HEK293T (cell line): ENCODE measurements around the gene NDUFA8.
A peak's percentile ranks its signal among the peaks of the same experiment; 100 is the strongest.

Experiments used
- CTCF ChIA-PET: fragments of 350-600 bp; formaldehyde crosslinking; extraction: SDS; loops from one replicate; lab custom pipeline; 2021; ENCODE audit warnings: antibody characterized with exemption, inconsistent platforms; lab: Yijun Ruan, JAX
- POLR2A ChIA-PET: fragments of 350-600 bp; formaldehyde crosslinking; extraction: SDS; loops from one replicate; lab custom pipeline; 2020; ENCODE audit warnings: antibody characterized with exemption, inconsistent platforms; lab: Yijun Ruan, JAX
- DNase-seq: peaks from one replicate; pipeline ENCODE4 v3.0.0; 2012; ENCODE audit warnings: mixed read lengths; ENCODE audit errors: extremely low spot score
- ARNT ChIP-seq: fragments of 450-650 bp; IDR thresholded peaks from 2 replicates; pipeline ENCODE4 v1.6.1; 2017; ENCODE audit warnings: mild to moderate bottlenecking
- BHLHE40 ChIP-seq: fragments of 450-650 bp; IDR thresholded peaks from 2 replicates; pipeline ENCODE4 v1.6.1; 2016; ENCODE audit warnings: mild to moderate bottlenecking, moderate library complexity, borderline replicate concordance
- CTBP1 ChIP-seq: fragments of 450-650 bp; IDR thresholded peaks from 2 replicates; pipeline ENCODE4 v1.6.1; 2016; ENCODE audit warnings: borderline replicate concordance
- ELF4 ChIP-seq: fragments of 450-650 bp; IDR thresholded peaks from 2 replicates; pipeline ENCODE4 v1.6.1; 2017; ENCODE audit warnings: antibody characterized with exemption
- FOXA1 ChIP-seq: fragments of 450-650 bp; IDR thresholded peaks from 2 replicates; pipeline ENCODE4 v1.6.1; 2016; ENCODE audit warnings: mild to moderate bottlenecking
- FOXK2 ChIP-seq: fragments of 450-650 bp; IDR thresholded peaks from 2 replicates; pipeline ENCODE4 v1.6.1; 2016; ENCODE audit warnings: mild to moderate bottlenecking
- FOXM1 ChIP-seq: fragments of 450-650 bp; IDR thresholded peaks from 2 replicates; pipeline ENCODE4 v1.6.1; 2017; ENCODE audit warnings: mild to moderate bottlenecking, borderline replicate concordance
- HDGF ChIP-seq: fragments of 450-650 bp; IDR thresholded peaks from 2 replicates; pipeline ENCODE4 v1.6.1; 2017; ENCODE audit warnings: antibody characterized with exemption, borderline replicate concordance
- L3MBTL2 ChIP-seq: fragments of 450-650 bp; conservative IDR thresholded peaks from 2 replicates; pipeline ENCODE4 v1.6.1; 2016; ENCODE audit warnings: mild to moderate bottlenecking
- LEF1 ChIP-seq: fragments of 450-650 bp; IDR thresholded peaks from 2 replicates; pipeline ENCODE4 v1.6.1; 2017; ENCODE audit warnings: mild to moderate bottlenecking, borderline replicate concordance
- NFRKB ChIP-seq: fragments of 450-650 bp; IDR thresholded peaks from 2 replicates; pipeline ENCODE4 v1.6.1; 2016; ENCODE audit warnings: mild to moderate bottlenecking, moderate library complexity
- PKNOX1 ChIP-seq: fragments of 450-650 bp; IDR thresholded peaks from 2 replicates; pipeline ENCODE4 v1.6.1; 2016
- SP1 ChIP-seq: fragments of 450-650 bp; IDR thresholded peaks from 2 replicates; pipeline ENCODE4 v1.6.1; 2017
- SUZ12 ChIP-seq: fragments of 450-650 bp; IDR thresholded peaks from 2 replicates; pipeline ENCODE4 v1.6.1; 2016; ENCODE audit warnings: mild to moderate bottlenecking
- TARDBP ChIP-seq: fragments of 450-650 bp; IDR thresholded peaks from 2 replicates; pipeline ENCODE4 v1.6.1; 2016
- ZNF384 ChIP-seq: fragments of 450-650 bp; IDR thresholded peaks from 2 replicates; pipeline ENCODE4 v1.6.1; 2016

The NDUFA8 gene

GRCh38 chr9:122103985-122104384 is 55.6 kb downstream of the NDUFA8 start:
- POLR2A ChIA-PET: no interaction called here
- no peak for TF ChIP-seq PKNOX1
- TF ChIP-seq LEF1: no peak
- TF ChIP-seq BHLHE40: no peak
- no peak for TF ChIP-seq FOXK2
- TF ChIP-seq SP1: no peak
- no peak for TF ChIP-seq FOXM1
- no peak for TF ChIP-seq NFRKB
- no peak for TF ChIP-seq ARNT
- TF ChIP-seq SUZ12: no peak
- TF ChIP-seq L3MBTL2: no peak
- TF ChIP-seq ELF4: no peak
- no peak for TF ChIP-seq CTBP1
- no peak for TF ChIP-seq HDGF
- no peak for TF ChIP-seq ZNF384
- CTCF ChIA-PET: no interaction called here
- DNase-seq: no peak

GRCh38 chr9:122102156-122102555 is 57.4 kb downstream of the NDUFA8 start:
- TF ChIP-seq FOXK2: no peak
- no peak for TF ChIP-seq CTBP1
- no peak for TF ChIP-seq ELF4
- no peak for DNase-seq
- POLR2A ChIA-PET: no interaction called here
- CTCF ChIA-PET: no interaction called here

- ChIA-PET POLR2A (no interaction called here), CTCF (no interaction called here)
- TF ChIP-seq BHLHE40 (no peak), FOXK2 (no peak), NFRKB (no peak), L3MBTL2 (no peak), CTBP1 (no peak), ARNT (no peak), PKNOX1 (no peak), TARDBP (no peak), SP1 (no peak), ELF4 (no peak), SUZ12 (no peak), ZNF384 (no peak), LEF1 (no peak), HDGF (no peak)
- DNase-seq: no peak
Observed at GRCh38 chr9:122100756-122101155, 58.8 kb downstream of the NDUFA8 start.

- peak; percentile 81 for DNase-seq
- ChIA-PET CTCF (interaction anchor here (0.5 to 3.5 kb wide), 19 partner anchors 8 to 795 kb away, joined by 3 to 50 read pairs (median 4); no protein-coding TSS in a partner anchor), POLR2A (interaction anchor here (0.7 to 1.2 kb wide), 3 partner anchors 19 to 24 kb away, joined by 3 to 4 read pairs (median 3); no protein-coding TSS in a partner anchor)
- TF ChIP-seq BHLHE40: no peak
- TF ChIP-seq NFRKB: no peak
- TF ChIP-seq FOXM1: no peak
- TF ChIP-seq SP1: no peak
- TF ChIP-seq LEF1: no peak
- TF ChIP-seq TARDBP: no peak
- TF ChIP-seq SUZ12: no peak
- TF ChIP-seq CTBP1: no peak
- no peak for TF ChIP-seq HDGF
- no peak for TF ChIP-seq ZNF384
- no peak for TF ChIP-seq ARNT
Observed at GRCh38 chr9:122099271-122099869, 60.2 kb downstream of the NDUFA8 start.

GRCh38 chr9:122097679-122098315 is 61.8 kb downstream of the NDUFA8 start:
- ChIA-PET POLR2A (no interaction called here), CTCF (interaction anchor here (0.6 to 3.5 kb wide), 7 partner anchors 11 to 358 kb away, joined by 3 to 50 read pairs (median 20); no protein-coding TSS in a partner anchor)
- no peak for TF ChIP-seq ELF4
- no peak for TF ChIP-seq L3MBTL2
- TF ChIP-seq FOXM1: no peak
- no peak for TF ChIP-seq SP1
- no peak for TF ChIP-seq PKNOX1
- TF ChIP-seq CTBP1: no peak
- TF ChIP-seq ARNT: no peak
- no peak for TF ChIP-seq SUZ12
- TF ChIP-seq FOXA1: no peak
- no peak for TF ChIP-seq ZNF384
- TF ChIP-seq HDGF: no peak
- DNase-seq: no peak

- CTCF ChIA-PET: interaction anchor here (0.6 to 3.5 kb wide), 4 partner anchors 28 to 463 kb away, joined by 3 to 27 read pairs (median 14); no protein-coding TSS in a partner anchor
- TF ChIP-seq PKNOX1 (no peak), SP1 (no peak), BHLHE40 (no peak), ELF4 (no peak), TARDBP (no peak), ZNF384 (no peak), FOXK2 (no peak), FOXA1 (no peak), HDGF (no peak), LEF1 (no peak), SUZ12 (no peak), NFRKB (no peak), L3MBTL2 (no peak), ARNT (no peak), CTBP1 (no peak), FOXM1 (no peak)
Observed at GRCh38 chr9:122096620-122097415, 62.8 kb downstream of the NDUFA8 start.

More at GRCh38 chr9:122096620-122097415, 62.8 kb downstream of the NDUFA8 start:
- POLR2A ChIA-PET: interaction anchor here (1.2 kb wide), 1 partner anchor 28 kb away, joined by 3 read pairs; no protein-coding TSS in a partner anchor
- DNase-seq: no peak
